T-helper 1 cell treated with Interleukin-12 subunit alpha and Interleukin-12 subunit beta and Interleukin-4 antibody, amounts not matched to agents 30 μg/mL and 1 μg/mL, for 36 hours (primary cell): ENCODE results near the gene U2AF1L4.
"Not testable (repeated sequence)": the region's sequence is repeated elsewhere in the genome, so short reads cannot be mapped to it uniquely, and the experiment has no call there.

Source experiments
- H3K27ac Mint-ChIP-seq: one replicate; pipeline ENCODE4 v1.8.0; 2021; ENCODE audit warnings: mild to moderate bottlenecking, mixed read lengths
- H3K27me3 Mint-ChIP-seq: one replicate; pipeline ENCODE4 v1.8.0; 2021; ENCODE audit warnings: low read depth, mixed read lengths
- H3K36me3 Mint-ChIP-seq: one replicate; pipeline ENCODE4 v1.8.0; 2021; ENCODE audit warnings: low read depth, mixed read lengths
- H3K4me1 Mint-ChIP-seq: one replicate; pipeline ENCODE4 v1.8.0; 2021; ENCODE audit warnings: low read depth, mixed read lengths
- H3K4me3 Mint-ChIP-seq: one replicate; pipeline ENCODE4 v1.8.0; 2021; ENCODE audit warnings: mild to moderate bottlenecking, moderate library complexity, mixed read lengths
- H3K9me3 Mint-ChIP-seq: one replicate; pipeline ENCODE4 v1.8.0; 2021; ENCODE audit warnings: mixed read lengths

U2AF1L4 gene

GRCh38 chr19:35732540-35733179 is 12.6 kb downstream of the U2AF1L4 start:
- no peak overlapping the region for H3K4me3 Mint-ChIP-seq
- no peak overlapping the region for H3K27ac Mint-ChIP-seq
- peaks cover 9% of the 10 kb centered on the region for H3K4me1 Mint-ChIP-seq
- H3K27me3 Mint-ChIP-seq, result no peaks in the 10 kb centered on the region
- peaks cover 48% of the 10 kb centered on the region for H3K36me3 Mint-ChIP-seq
- no peaks in the 10 kb centered on the region for H3K9me3 Mint-ChIP-seq

- no peaks in the 10 kb centered on the region for H3K9me3 Mint-ChIP-seq
- no peak overlapping the region for H3K27ac Mint-ChIP-seq
- H3K27me3 Mint-ChIP-seq, result no peaks in the 10 kb centered on the region
- peaks cover 7% of the 10 kb centered on the region for H3K4me1 Mint-ChIP-seq
- H3K4me3 Mint-ChIP-seq, result no peak overlapping the region
- H3K36me3 Mint-ChIP-seq, result peaks cover 51% of the 10 kb centered on the region
Measured at GRCh38 chr19:35731779-35732405, 13.3 kb downstream of the U2AF1L4 start.

GRCh38 chr19:35731353-35731752 is 13.9 kb downstream of the U2AF1L4 start:
- H3K9me3 Mint-ChIP-seq, result no peaks in the 10 kb centered on the region
- H3K4me3 Mint-ChIP-seq, result no peak overlapping the region
- H3K4me1 Mint-ChIP-seq, result peaks cover 4% of the 10 kb centered on the region
- H3K27ac Mint-ChIP-seq, result no peak overlapping the region
- H3K36me3 Mint-ChIP-seq, result peaks cover 48% of the 10 kb centered on the region
- no peaks in the 10 kb centered on the region for H3K27me3 Mint-ChIP-seq

GRCh38 chr19:35730326-35730725 is 14.9 kb downstream of the U2AF1L4 start:
- Mint-ChIP-seq H3K36me3 (peaks cover 52% of the 10 kb centered on the region), H3K4me3 (no peak overlapping the region), H3K9me3 (no peaks in the 10 kb centered on the region), H3K4me1 (peaks cover 2% of the 10 kb centered on the region), H3K27ac (no peak overlapping the region), H3K27me3 (no peaks in the 10 kb centered on the region)

- Mint-ChIP-seq H3K27ac (no peak overlapping the region), H3K4me1 (peaks cover 2% of the 10 kb centered on the region), H3K9me3 (no peaks in the 10 kb centered on the region), H3K27me3 (no peaks in the 10 kb centered on the region), H3K36me3 (peaks cover 54% of the 10 kb centered on the region), H3K4me3 (no peak overlapping the region)
Measured at GRCh38 chr19:35729763-35730162, 15.5 kb downstream of the U2AF1L4 start.

- peaks cover 2% of the 10 kb centered on the region for H3K4me1 Mint-ChIP-seq
- no peaks in the 10 kb centered on the region for H3K27me3 Mint-ChIP-seq
- H3K36me3 Mint-ChIP-seq, result peaks cover 53% of the 10 kb centered on the region
- no peak overlapping the region for H3K4me3 Mint-ChIP-seq
- no peak overlapping the region for H3K27ac Mint-ChIP-seq
- no peaks in the 10 kb centered on the region for H3K9me3 Mint-ChIP-seq
Measured at GRCh38 chr19:35729021-35729420, 16.2 kb downstream of the U2AF1L4 start.

GRCh38 chr19:35727956-35728706 is 17.1 kb downstream of the U2AF1L4 start:
- Mint-ChIP-seq H3K4me1 (peaks cover 2% of the 10 kb centered on the region), H3K27me3 (no peaks in the 10 kb centered on the region), H3K27ac (peak overlapping the region; percentile 9), H3K9me3 (no peaks in the 10 kb centered on the region), H3K36me3 (peaks cover 55% of the 10 kb centered on the region), H3K4me3 (no peak overlapping the region)

- H3K4me1 Mint-ChIP-seq, result peaks cover 2% of the 10 kb centered on the region
- H3K9me3 Mint-ChIP-seq, result no peaks in the 10 kb centered on the region
- no peaks in the 10 kb centered on the region for H3K27me3 Mint-ChIP-seq
- no peak overlapping the region for H3K4me3 Mint-ChIP-seq
- H3K36me3 Mint-ChIP-seq, result peaks cover 61% of the 10 kb centered on the region
- H3K27ac Mint-ChIP-seq, result peak overlapping the region; percentile 9
Measured at GRCh38 chr19:35727053-35727955, 17.9 kb downstream of the U2AF1L4 start.

- H3K4me1 Mint-ChIP-seq, result peaks cover 2% of the 10 kb centered on the region
- peaks cover 54% of the 10 kb centered on the region for H3K36me3 Mint-ChIP-seq
- no peaks in the 10 kb centered on the region for H3K9me3 Mint-ChIP-seq
- no peaks in the 10 kb centered on the region for H3K27me3 Mint-ChIP-seq
- H3K4me3 Mint-ChIP-seq, result no peak overlapping the region
- H3K27ac Mint-ChIP-seq, result no peak overlapping the region
Measured at GRCh38 chr19:35725216-35725861, 19.9 kb downstream of the U2AF1L4 start.

- no peak overlapping the region for H3K4me3 Mint-ChIP-seq
- H3K36me3 Mint-ChIP-seq, result peaks cover 55% of the 10 kb centered on the region
- H3K27ac Mint-ChIP-seq, result no peak overlapping the region
- peaks cover 2% of the 10 kb centered on the region for H3K4me1 Mint-ChIP-seq
- no peaks in the 10 kb centered on the region for H3K9me3 Mint-ChIP-seq
- H3K27me3 Mint-ChIP-seq, result no peaks in the 10 kb centered on the region
Measured at GRCh38 chr19:35724560-35724959, 20.7 kb downstream of the U2AF1L4 start.

- not testable (repeated sequence) for H3K9me3 Mint-ChIP-seq, H3K27me3 Mint-ChIP-seq, H3K27ac Mint-ChIP-seq, H3K4me3 Mint-ChIP-seq, H3K4me1 Mint-ChIP-seq
- H3K36me3 Mint-ChIP-seq, result peaks cover 57% of the 10 kb centered on the region
Measured at GRCh38 chr19:35724132-35724531, 21.1 kb downstream of the U2AF1L4 start.

- Mint-ChIP-seq H3K36me3 (peaks cover 55% of the 10 kb centered on the region), H3K4me3 (no peak overlapping the region), H3K9me3 (no peaks in the 10 kb centered on the region), H3K27me3 (no peaks in the 10 kb centered on the region), H3K27ac (no peak overlapping the region), H3K4me1 (peaks cover 8% of the 10 kb centered on the region)
Measured at GRCh38 chr19:35723671-35724070, 21.5 kb downstream of the U2AF1L4 start.

- no peak overlapping the region for H3K4me3 Mint-ChIP-seq
- no peaks in the 10 kb centered on the region for H3K9me3 Mint-ChIP-seq
- no peak overlapping the region for H3K27ac Mint-ChIP-seq
- H3K27me3 Mint-ChIP-seq, result no peaks in the 10 kb centered on the region
- H3K36me3 Mint-ChIP-seq, result peaks cover 50% of the 10 kb centered on the region
- peaks cover 8% of the 10 kb centered on the region for H3K4me1 Mint-ChIP-seq
Measured at GRCh38 chr19:35722897-35723296, 22.3 kb downstream of the U2AF1L4 start.

GRCh38 chr19:35722461-35722860 is 22.8 kb downstream of the U2AF1L4 start:
- peaks cover 48% of the 10 kb centered on the region for H3K36me3 Mint-ChIP-seq
- H3K9me3 Mint-ChIP-seq, result no peaks in the 10 kb centered on the region
- H3K27me3 Mint-ChIP-seq, result no peaks in the 10 kb centered on the region
- H3K27ac Mint-ChIP-seq, result peak overlapping the region; percentile 15
- no peak overlapping the region for H3K4me3 Mint-ChIP-seq
- peaks cover 8% of the 10 kb centered on the region for H3K4me1 Mint-ChIP-seq
